Measurements from ENCODE around the gene SLC16A11.

DNA sequence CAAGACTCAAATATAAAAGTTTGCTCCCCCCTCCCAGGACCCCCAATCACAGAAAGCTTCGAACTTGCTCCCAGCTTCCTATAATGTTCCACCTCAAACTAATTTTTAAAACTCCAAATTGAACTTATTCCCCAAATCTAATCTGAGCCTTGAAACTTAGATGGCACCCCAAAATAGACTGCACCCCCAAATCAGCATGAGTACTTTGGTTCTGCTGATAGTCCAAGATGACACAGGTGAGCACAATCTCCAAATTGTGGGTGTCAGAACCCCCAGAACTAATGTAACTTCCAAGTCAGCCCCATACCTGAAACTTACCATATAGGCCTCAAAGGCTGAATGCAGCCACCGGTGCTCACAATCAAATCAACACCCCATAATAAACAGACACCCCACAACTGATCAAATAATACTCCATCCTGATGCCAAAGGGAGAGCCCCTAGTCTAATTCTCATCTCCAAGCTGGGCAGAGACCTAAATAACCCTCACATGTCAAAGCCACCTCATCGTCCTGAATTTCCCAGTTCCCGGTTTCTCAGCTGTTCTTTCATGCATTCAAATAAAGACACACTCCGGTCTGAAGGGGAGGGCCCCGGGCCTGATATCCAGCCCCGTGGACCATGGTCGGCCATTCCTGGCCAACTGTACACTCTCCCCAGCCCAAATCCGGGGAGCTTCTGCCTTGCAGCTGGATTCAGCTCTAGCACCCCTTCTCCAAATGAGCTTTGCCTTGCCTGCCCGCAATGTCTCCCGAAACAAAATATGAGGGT, 22.8 kb downstream of the SLC16A11 start:
- TF ChIP-seq POLR2AphosphoS5 (IDR thresholded peaks at IDR 0.05): no peak
- TF ChIP-seq, protein P1, sequence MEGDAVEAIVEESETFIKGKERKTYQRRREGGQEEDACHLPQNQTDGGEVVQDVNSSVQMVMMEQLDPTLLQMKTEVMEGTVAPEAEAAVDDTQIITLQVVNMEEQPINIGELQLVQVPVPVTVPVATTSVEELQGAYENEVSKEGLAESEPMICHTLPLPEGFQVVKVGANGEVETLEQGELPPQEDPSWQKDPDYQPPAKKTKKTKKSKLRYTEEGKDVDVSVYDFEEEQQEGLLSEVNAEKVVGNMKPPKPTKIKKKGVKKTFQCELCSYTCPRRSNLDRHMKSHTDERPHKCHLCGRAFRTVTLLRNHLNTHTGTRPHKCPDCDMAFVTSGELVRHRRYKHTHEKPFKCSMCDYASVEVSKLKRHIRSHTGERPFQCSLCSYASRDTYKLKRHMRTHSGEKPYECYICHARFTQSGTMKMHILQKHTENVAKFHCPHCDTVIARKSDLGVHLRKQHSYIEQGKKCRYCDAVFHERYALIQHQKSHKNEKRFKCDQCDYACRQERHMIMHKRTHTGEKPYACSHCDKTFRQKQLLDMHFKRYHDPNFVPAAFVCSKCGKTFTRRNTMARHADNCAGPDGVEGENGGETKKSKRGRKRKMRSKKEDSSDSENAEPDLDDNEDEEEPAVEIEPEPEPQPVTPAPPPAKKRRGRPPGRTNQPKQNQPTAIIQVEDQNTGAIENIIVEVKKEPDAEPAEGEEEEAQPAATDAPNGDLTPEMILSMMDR (IDR thresholded peaks at IDR 0.05): no peak
- TF ChIP-seq EP300 (IDR thresholded peaks at IDR 0.05): no peak

All from stomach (tissue), 4 donors.